Measurements from ENCODE around the gene CFAP70.

The CFAP70 gene

GRCh38 chr10:73252445-73253224 is 106.0 kb downstream of the CFAP70 start, which contains the start of gene MRPS16:
TSS of gene MRPS16 (minus strand) at chr10:73252644. CDS start at chr10:73252482, 162 bp downstream.
- peaks cover 28% of the 10 kb centered on the region for H3K4me1 ChIP-seq (ENCODE audit: low read depth, poor library complexity, severe bottlenecking)
- no peaks in the 10 kb centered on the region for H3K27me3 ChIP-seq (ENCODE audit: insufficient read depth, low read depth)
- no peaks in the 10 kb centered on the region for H3K36me3 ChIP-seq (ENCODE audit: insufficient read depth)
- TF ChIP-seq CTCF (conservative IDR thresholded peaks at IDR 0.05; ENCODE audit: low read depth, low read length) = no peak
- H3K9ac ChIP-seq = peak within 1 kb of the TSS; percentile 73; the same call in 1 of the 2 replicates
- peak within 1 kb of the TSS; percentile 65 for H3K27ac ChIP-seq
- H2AFZ ChIP-seq (ENCODE audit: low read depth) = peak within 1 kb of the TSS; percentile 72
- peak within 1 kb of the TSS; percentile 73 for H3K4me2 ChIP-seq
- H3K4me3 ChIP-seq (IDR thresholded peaks at IDR 0.05; ENCODE audit: insufficient read depth, low read depth, low read length) = no peak within 1 kb of the TSS
- H3K79me2 ChIP-seq (ENCODE audit: insufficient read depth, low read depth) = peaks cover 36% of the 10 kb centered on the region
- no peaks in the 10 kb centered on the region for H4K20me1 ChIP-seq (ENCODE audit: insufficient read depth)

- no peaks in the 10 kb centered on the region for H3K36me3 ChIP-seq (ENCODE audit: insufficient read depth)
These were observed 106.8 kb downstream of the CFAP70 start for GRCh38 chr10:73251683-73252444.

DNA sequence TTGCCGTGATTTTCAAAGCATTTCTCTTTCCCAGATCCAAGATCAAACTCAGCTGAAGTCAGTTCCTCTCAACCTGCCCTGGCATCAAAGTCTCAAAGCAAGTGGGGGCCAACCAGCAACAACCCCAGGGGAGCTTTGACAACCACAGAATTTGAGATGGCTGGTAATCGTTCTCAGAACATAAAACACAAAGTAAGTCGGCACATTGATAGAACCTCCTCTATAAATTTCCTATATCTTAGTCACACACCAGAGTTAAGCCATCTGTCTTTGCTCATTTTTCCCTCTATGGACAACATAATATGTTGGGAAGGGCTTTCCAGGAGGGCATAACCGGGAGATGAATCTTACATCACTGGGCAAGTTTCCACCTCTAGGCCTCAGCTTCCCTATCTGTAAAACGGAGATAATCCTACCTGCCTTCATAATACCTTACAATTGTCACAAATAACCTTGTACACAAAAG is 110.4 kb downstream of the CFAP70 start:
- peaks cover 42% of the 10 kb centered on the region for H3K4me1 ChIP-seq (ENCODE audit: low read depth, poor library complexity, severe bottlenecking)

More at GRCh38 chr10:73251683-73252444, 106.8 kb downstream of the CFAP70 start:
- H3K79me2 ChIP-seq (ENCODE audit: insufficient read depth, low read depth) = peaks cover 36% of the 10 kb centered on the region
- no peak overlapping the region for H3K4me3 ChIP-seq (IDR thresholded peaks at IDR 0.05; ENCODE audit: insufficient read depth, low read depth, low read length)
- peak overlapping the region; percentile 72 for H2AFZ ChIP-seq (ENCODE audit: low read depth)
- peak overlapping the region; percentile 73; the same call in 1 of the 2 replicates for H3K9ac ChIP-seq
- no peaks in the 10 kb centered on the region for H4K20me1 ChIP-seq (ENCODE audit: insufficient read depth)
- peaks cover 29% of the 10 kb centered on the region for H3K4me1 ChIP-seq (ENCODE audit: low read depth, poor library complexity, severe bottlenecking)
- no peaks in the 10 kb centered on the region for H3K27me3 ChIP-seq (ENCODE audit: insufficient read depth, low read depth)
- peak overlapping the region; percentile 58 for H3K4me2 ChIP-seq
- H3K27ac ChIP-seq = peak overlapping the region; percentile 65
- no peak for TF ChIP-seq CTCF (conservative IDR thresholded peaks at IDR 0.05; ENCODE audit: low read depth, low read length)

More for the DNA sequence above, 110.4 kb downstream of the CFAP70 start:
- H3K36me3 ChIP-seq (ENCODE audit: insufficient read depth) = no peaks in the 10 kb centered on the region
- peak overlapping the region; percentile 83; the same call in 1 of the 2 replicates for H3K9ac ChIP-seq
- H3K79me2 ChIP-seq (ENCODE audit: insufficient read depth, low read depth) = peaks cover 70% of the 10 kb centered on the region
- H4K20me1 ChIP-seq (ENCODE audit: insufficient read depth) = 0 out of 2 replicates have a peak, but pooled peaks cover 4% of the 10 kb centered on the region
- H3K27ac ChIP-seq = peak overlapping the region; percentile 83; the same call in 1 of the 2 replicates
- no peaks in the 10 kb centered on the region for H3K27me3 ChIP-seq (ENCODE audit: insufficient read depth, low read depth)
- no peak overlapping the region for H3K4me3 ChIP-seq (IDR thresholded peaks at IDR 0.05; ENCODE audit: insufficient read depth, low read depth, low read length)
- H3K4me2 ChIP-seq = peak overlapping the region; percentile 78; the same call in 1 of the 2 replicates
- H2AFZ ChIP-seq (ENCODE audit: low read depth) = peak overlapping the region; percentile 47; the same call in 1 of the 2 replicates
- no peak for TF ChIP-seq CTCF (conservative IDR thresholded peaks at IDR 0.05; ENCODE audit: low read depth, low read length)

Data from KMS-11 (cell line).